ENCODE data around the gene HDAC8.

DNA sequence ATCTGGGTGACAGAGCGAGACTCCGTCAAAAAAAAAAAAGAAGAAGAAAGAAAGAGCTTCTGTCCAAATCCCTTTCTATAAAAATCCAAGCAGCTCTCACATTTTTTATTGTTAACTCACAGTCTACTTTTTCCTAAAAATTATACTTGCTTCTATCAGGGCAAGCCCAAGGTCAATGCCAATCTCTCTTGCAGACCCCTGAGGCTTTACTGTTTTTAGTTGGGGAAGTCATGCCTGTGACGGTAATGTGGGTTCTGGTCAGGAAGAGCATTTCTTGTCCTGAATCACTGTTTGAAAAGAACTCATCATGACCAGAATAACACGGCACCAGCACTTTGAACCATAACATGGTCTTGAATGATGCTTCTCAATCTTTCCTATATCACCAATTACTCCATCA lies 212.3 kb downstream of the HDAC8 start:
- TF ChIP-seq, protein P1, sequence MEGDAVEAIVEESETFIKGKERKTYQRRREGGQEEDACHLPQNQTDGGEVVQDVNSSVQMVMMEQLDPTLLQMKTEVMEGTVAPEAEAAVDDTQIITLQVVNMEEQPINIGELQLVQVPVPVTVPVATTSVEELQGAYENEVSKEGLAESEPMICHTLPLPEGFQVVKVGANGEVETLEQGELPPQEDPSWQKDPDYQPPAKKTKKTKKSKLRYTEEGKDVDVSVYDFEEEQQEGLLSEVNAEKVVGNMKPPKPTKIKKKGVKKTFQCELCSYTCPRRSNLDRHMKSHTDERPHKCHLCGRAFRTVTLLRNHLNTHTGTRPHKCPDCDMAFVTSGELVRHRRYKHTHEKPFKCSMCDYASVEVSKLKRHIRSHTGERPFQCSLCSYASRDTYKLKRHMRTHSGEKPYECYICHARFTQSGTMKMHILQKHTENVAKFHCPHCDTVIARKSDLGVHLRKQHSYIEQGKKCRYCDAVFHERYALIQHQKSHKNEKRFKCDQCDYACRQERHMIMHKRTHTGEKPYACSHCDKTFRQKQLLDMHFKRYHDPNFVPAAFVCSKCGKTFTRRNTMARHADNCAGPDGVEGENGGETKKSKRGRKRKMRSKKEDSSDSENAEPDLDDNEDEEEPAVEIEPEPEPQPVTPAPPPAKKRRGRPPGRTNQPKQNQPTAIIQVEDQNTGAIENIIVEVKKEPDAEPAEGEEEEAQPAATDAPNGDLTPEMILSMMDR (IDR thresholded peaks at IDR 0.05): no peak
- TF ChIP-seq POLR2A (IDR thresholded peaks at IDR 0.05): no peak

All from adrenal gland (tissue), 5 donors.